ENCODE data around the gene KRTAP1-5. TPM values are rescaled to one million over a fixed set of nuclear protein-coding genes. Genes with fewer than 3 reads are reported as not detected.

KRTAP1-5 gene
- total and polyA plus RNA-seq, 2 donors (not counting 3 experiments of a cell fraction or from before 2014, with no cell fraction given) = not detected

DNA sequence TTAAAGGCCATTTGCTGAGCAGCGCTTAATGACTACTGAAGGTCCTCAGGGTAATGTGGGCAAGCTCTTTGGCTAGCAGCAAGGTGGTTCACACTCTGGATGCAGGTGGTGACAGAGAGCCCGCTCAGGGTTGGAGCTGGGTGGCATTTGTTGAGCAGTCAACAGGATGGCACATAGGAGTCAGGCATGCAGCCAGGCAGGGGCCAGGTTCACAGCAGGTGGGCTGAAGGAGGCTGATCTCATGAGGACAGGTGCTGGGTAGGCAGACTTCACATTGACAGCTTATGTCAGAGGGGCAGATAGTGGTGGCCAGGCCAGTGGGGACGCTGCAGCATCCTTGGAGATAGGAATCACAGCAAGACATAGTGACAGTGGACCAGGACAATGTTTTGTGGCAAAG, 22.6 kb downstream of the KRTAP1-5 start:
- FAIRE-seq (no peak), DNase-seq (ENCODE audit: low read depth, low spot score) (no peak)
- no peak overlapping the region for H3K27ac ChIP-seq (ENCODE audit: insufficient read depth, low read depth, low read length)
- no peak overlapping the region for H3K4me2 ChIP-seq (ENCODE audit: insufficient read depth, low read length)
- H3K79me2 ChIP-seq (ENCODE audit: control insufficient read depth, insufficient read depth, low read length) = no peaks in the 10 kb centered on the region
- H3K36me3 ChIP-seq (ENCODE audit: control insufficient read depth in 2 of 2, extremely low read depth in 1 of 2, insufficient read depth in 2 of 2, low read length in 2 of 2) = no peaks in the 10 kb centered on the region
- no peaks in the 10 kb centered on the region for H3K4me1 ChIP-seq (ENCODE audit: control insufficient read depth, extremely low read depth, insufficient read depth, low read length)
- TF ChIP-seq POLR2A (IDR thresholded peaks at IDR 0.05; ENCODE audit: low read depth, low read length) (no peak), MYC (IDR thresholded peaks at IDR 0.05; ENCODE audit: low read depth, low read length) (no peak), JUN (IDR thresholded peaks at IDR 0.05; ENCODE audit: borderline replicate concordance, insufficient read depth, insufficient read length, low read depth) (no peak), EZH2 (IDR thresholded peaks at IDR 0.05; ENCODE audit: borderline replicate concordance, low read depth, low read length, severe bottlenecking) (no peak), POLR2AphosphoS5 (IDR thresholded peaks at IDR 0.05; ENCODE audit: insufficient read depth, low read depth, low read length) (no peak), GATA2 (IDR thresholded peaks at IDR 0.05; ENCODE audit: insufficient read depth, insufficient read length, low read depth, low read length) (no peak), CTCF (IDR thresholded peaks at IDR 0.05; ENCODE audit: extremely low read depth in 1 of 2, insufficient read depth in 1 of 2, low read depth in 1 of 2, low read length in 2 of 2) (no peak)
- intact Hi-C loops (cut with micrococcal nuclease) = no loop called here
- H3K9me1 ChIP-seq (replicated peaks; ENCODE audit: control insufficient read depth, extremely low read depth, insufficient read depth, low read length) = no peaks in the 10 kb centered on the region
- H4K20me1 ChIP-seq (replicated peaks; ENCODE audit: control insufficient read depth, extremely low read depth, insufficient read depth, low read length) = no peaks in the 10 kb centered on the region
- no peak overlapping the region for H2AFZ ChIP-seq (ENCODE audit: low read depth, low read length)
- H3K4me3 ChIP-seq (replicated peaks in 1 of 3; ENCODE audit: insufficient read depth in 1 of 3, low read depth in 1 of 3, low read length in 3 of 3) = no peak overlapping the region
- H3K27me3 ChIP-seq (ENCODE audit: control insufficient read depth in 2 of 2, insufficient read depth in 2 of 2, low read length in 2 of 2) = no peaks in the 10 kb centered on the region
- BruUV-seq (replicated peaks) = no TSS peak
- no peaks in the 10 kb centered on the region for H3K9me3 ChIP-seq (replicated peaks; ENCODE audit: control insufficient read depth, insufficient read depth, low read length)
- dilution Hi-C loops (cut with MboI; ENCODE audit: extremely low pct_ligation_motif_present, low sequenced_read_pairs) = no loop called here
- H3K9ac ChIP-seq (replicated peaks; ENCODE audit: extremely low read depth, insufficient read depth, low read length) = no peak overlapping the region
- POLR2A ChIA-PET = no interaction called here
- CTCF ChIA-PET = no interaction called here

- H4K20me1 ChIP-seq (replicated peaks; ENCODE audit: control insufficient read depth, extremely low read depth, insufficient read depth, low read length) = no peaks in the 10 kb centered on the region
- H3K36me3 ChIP-seq (ENCODE audit: control insufficient read depth in 2 of 2, extremely low read depth in 1 of 2, insufficient read depth in 2 of 2, low read length in 2 of 2) = no peaks in the 10 kb centered on the region
- H3K9me3 ChIP-seq (replicated peaks; ENCODE audit: control insufficient read depth, insufficient read depth, low read length) = no peaks in the 10 kb centered on the region
- FAIRE-seq = no peak
- H2AFZ ChIP-seq (ENCODE audit: low read depth, low read length) = no peak overlapping the region
- no peak overlapping the region for H3K9ac ChIP-seq (replicated peaks; ENCODE audit: extremely low read depth, insufficient read depth, low read length)
- POLR2A ChIA-PET = no interaction called here
- intact Hi-C loops (cut with micrococcal nuclease) = no loop called here
- dilution Hi-C loops (cut with MboI; ENCODE audit: extremely low pct_ligation_motif_present, low sequenced_read_pairs) = no loop called here
- BruUV-seq (replicated peaks) = no TSS peak
- no peaks in the 10 kb centered on the region for H3K27me3 ChIP-seq (ENCODE audit: control insufficient read depth in 2 of 2, insufficient read depth in 2 of 2, low read length in 2 of 2)
- no peak for TF ChIP-seq CTCF (IDR thresholded peaks at IDR 0.05; ENCODE audit: extremely low read depth in 1 of 2, insufficient read depth in 1 of 2, low read depth in 1 of 2, low read length in 2 of 2)
- no peak for TF ChIP-seq POLR2AphosphoS5 (IDR thresholded peaks at IDR 0.05; ENCODE audit: insufficient read depth, low read depth, low read length)
- TF ChIP-seq FOS (IDR thresholded peaks at IDR 0.05; ENCODE audit: borderline replicate concordance, insufficient read depth, low read length) = no peak
- no peak for TF ChIP-seq POLR2A (IDR thresholded peaks at IDR 0.05; ENCODE audit: low read depth, low read length)
- TF ChIP-seq, protein P1, sequence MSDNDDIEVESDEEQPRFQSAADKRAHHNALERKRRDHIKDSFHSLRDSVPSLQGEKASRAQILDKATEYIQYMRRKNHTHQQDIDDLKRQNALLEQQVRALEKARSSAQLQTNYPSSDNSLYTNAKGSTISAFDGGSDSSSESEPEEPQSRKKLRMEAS (IDR thresholded peaks at IDR 0.05; ENCODE audit: insufficient read depth, insufficient read length) = no peak
- no peaks in the 10 kb centered on the region for H3K79me2 ChIP-seq (ENCODE audit: control insufficient read depth, insufficient read depth, low read length)
- CTCF ChIA-PET = no interaction called here
- no peak overlapping the region for H3K27ac ChIP-seq (ENCODE audit: insufficient read depth, low read depth, low read length)
- H3K4me2 ChIP-seq (ENCODE audit: insufficient read depth, low read length) = no peak overlapping the region
- no peak overlapping the region for H3K4me3 ChIP-seq (replicated peaks in 1 of 3; ENCODE audit: insufficient read depth in 1 of 3, low read depth in 1 of 3, low read length in 3 of 3)
- H3K4me1 ChIP-seq (ENCODE audit: control insufficient read depth, extremely low read depth, insufficient read depth, low read length) = no peaks in the 10 kb centered on the region
- H3K9me1 ChIP-seq (replicated peaks; ENCODE audit: control insufficient read depth, extremely low read depth, insufficient read depth, low read length) = no peaks in the 10 kb centered on the region
- no peak for DNase-seq (ENCODE audit: low read depth, low spot score)
Measured at GRCh38 chr17:41003926-41004325, 23.1 kb downstream of the KRTAP1-5 start.

All from endothelial cell of umbilical vein (primary cell).